Smooth muscle cell (in vitro differentiated cells): ENCODE measurements around the gene GAS6. TPM values are rescaled to one million over a fixed set of nuclear protein-coding genes. Genes with fewer than 3 reads are reported as not detected.

ENCODE experiments used
- DNase-seq: peaks from one replicate; lab custom pipeline; 2025; ENCODE audit not compliant: unreplicated experiment; lab: John Stamatoyannopoulos, UW
- H2AFZ ChIP-seq: fragments of 200-600 bp; sonication (generic); 2 replicates; pipeline ENCODE4 v1.6.0; 2016; ENCODE audit warnings: antibody characterized with exemption, low read depth, mild to moderate bottlenecking
- H3F3A ChIP-seq: fragments of 200-600 bp; sonication (generic); 2 replicates; pipeline ENCODE4 v1.6.0; 2017; ENCODE audit warnings: antibody characterized with exemption, low read depth
- H3K27ac ChIP-seq: fragments of 200-600 bp; sonication (generic); 2 replicates; pipeline ENCODE4 v1.5.1; 2016; ENCODE audit warnings: low read depth, mild to moderate bottlenecking
- H3K27me3 ChIP-seq: fragments of 200-600 bp; sonication (generic); 2 replicates; pipeline ENCODE4 v1.6.1; 2016; ENCODE audit warnings: low read depth, mild to moderate bottlenecking
- H3K36me3 ChIP-seq: fragments of 200-600 bp; sonication (generic); 2 replicates; pipeline ENCODE4 v1.5.1; 2016; ENCODE audit warnings: low read depth
- H3K4me1 ChIP-seq: fragments of 200-600 bp; sonication (generic); 2 replicates; pipeline ENCODE4 v1.5.1; 2016; ENCODE audit warnings: low read depth
- H3K4me2 ChIP-seq: fragments of 200-600 bp; sonication (generic); 2 replicates; pipeline ENCODE4 v1.6.0; 2016; ENCODE audit warnings: mild to moderate bottlenecking
- H3K4me3 ChIP-seq: fragments of 200-600 bp; sonication (generic); 2 replicates; pipeline ENCODE4 v1.5.1; 2016; ENCODE audit warnings: mild to moderate bottlenecking
- H3K79me2 ChIP-seq: fragments of 200-600 bp; sonication (generic); 2 replicates; pipeline ENCODE4 v1.6.0; 2016; ENCODE audit warnings: low read depth, mild to moderate bottlenecking
- H3K9ac ChIP-seq: fragments of 200-600 bp; sonication (generic); 2 replicates; pipeline ENCODE4 v1.6.0; 2016; ENCODE audit warnings: low read depth
- H3K9me3 ChIP-seq: fragments of 200-600 bp; sonication (generic); replicated peaks from 2 replicates; pipeline ENCODE4 v1.5.1; 2016; ENCODE audit warnings: low read depth
- H4K20me1 ChIP-seq: fragments of 200-600 bp; sonication (generic); 2 replicates; pipeline ENCODE4 v1.6.0; 2016; ENCODE audit warnings: low read depth
- WGBS: methylation state at CpG from one replicate; pipeline ENCODE4 v1.1.7; 2016; ENCODE audit warnings: low lambda C conversion rate; 5-methylcytosine and 5-hydroxymethylcytosine counted together
- polyA plus RNA-seq: library from polyadenylated mRNA; unstranded; fragments of >200 nt; fragmentation: Nextera tagmentation; extraction: Ambion mirVana; gene quantifications from 2 replicates; pipeline ENCODE4 v1.2.1, GENCODE V29; 2016
- total RNA-seq: library from RNA; depleted of rRNA; stranded (reverse); fragments of >200 nt; gene quantifications from 2 replicates; pipeline ENCODE4 v1.2.3, GENCODE V29; 2014
- TF ChIP-seq, protein P1 (sequence below): fragments of 200-600 bp; sonication (generic); IDR thresholded peaks from 2 replicates; pipeline ENCODE4 v1.5.1; 2017; ENCODE audit warnings: borderline replicate concordance, mild to moderate bottlenecking, antibody characterized with exemption; ENCODE audit not compliant: insufficient read depth, poor library complexity, severe bottlenecking

GAS6 gene
- total and polyA plus RNA-seq, 2 experiments from 2014 or later, result 21.7 to 45.2 TPM

- H3K4me2 ChIP-seq, result no peak overlapping the region
- H3K9me3 ChIP-seq, result no peaks in the 10 kb centered on the region
- H3K27me3 ChIP-seq, result no peaks in the 10 kb centered on the region
- no peak for DNase-seq
- H3K4me1 ChIP-seq, result no peaks in the 10 kb centered on the region
- H3K27ac ChIP-seq, result no peak overlapping the region
- no peaks in the 10 kb centered on the region for H3K79me2 ChIP-seq
- H3K36me3 ChIP-seq, result no peaks in the 10 kb centered on the region
- H3K9ac ChIP-seq, result no peak overlapping the region
- H3F3A ChIP-seq, result no peaks in the 10 kb centered on the region
- H3K4me3 ChIP-seq, result no peak overlapping the region
- H4K20me1 ChIP-seq, result no peaks in the 10 kb centered on the region
- 95% methylated on average over 4 of the region's 4 CpGs for WGBS
- TF ChIP-seq, protein P1, sequence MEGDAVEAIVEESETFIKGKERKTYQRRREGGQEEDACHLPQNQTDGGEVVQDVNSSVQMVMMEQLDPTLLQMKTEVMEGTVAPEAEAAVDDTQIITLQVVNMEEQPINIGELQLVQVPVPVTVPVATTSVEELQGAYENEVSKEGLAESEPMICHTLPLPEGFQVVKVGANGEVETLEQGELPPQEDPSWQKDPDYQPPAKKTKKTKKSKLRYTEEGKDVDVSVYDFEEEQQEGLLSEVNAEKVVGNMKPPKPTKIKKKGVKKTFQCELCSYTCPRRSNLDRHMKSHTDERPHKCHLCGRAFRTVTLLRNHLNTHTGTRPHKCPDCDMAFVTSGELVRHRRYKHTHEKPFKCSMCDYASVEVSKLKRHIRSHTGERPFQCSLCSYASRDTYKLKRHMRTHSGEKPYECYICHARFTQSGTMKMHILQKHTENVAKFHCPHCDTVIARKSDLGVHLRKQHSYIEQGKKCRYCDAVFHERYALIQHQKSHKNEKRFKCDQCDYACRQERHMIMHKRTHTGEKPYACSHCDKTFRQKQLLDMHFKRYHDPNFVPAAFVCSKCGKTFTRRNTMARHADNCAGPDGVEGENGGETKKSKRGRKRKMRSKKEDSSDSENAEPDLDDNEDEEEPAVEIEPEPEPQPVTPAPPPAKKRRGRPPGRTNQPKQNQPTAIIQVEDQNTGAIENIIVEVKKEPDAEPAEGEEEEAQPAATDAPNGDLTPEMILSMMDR, result no peak
- no peak overlapping the region for H2AFZ ChIP-seq
Measured at GRCh38 chr13:113906571-113906970, 42.7 kb upstream of the GAS6 start.

- DNase-seq, result no peak
- TF ChIP-seq, protein P1, result no peak
- H3K4me3 ChIP-seq, result no peak overlapping the region
- H3K4me1 ChIP-seq, result no peaks in the 10 kb centered on the region
- H3K27me3 ChIP-seq, result no peaks in the 10 kb centered on the region
- no peak overlapping the region for H3K4me2 ChIP-seq
- H4K20me1 ChIP-seq, result no peaks in the 10 kb centered on the region
- no peaks in the 10 kb centered on the region for H3K36me3 ChIP-seq
- no peak overlapping the region for H3K9ac ChIP-seq
- no peaks in the 10 kb centered on the region for H3K79me2 ChIP-seq
- WGBS, result 92% methylated on average over 8 of the region's 8 CpGs
- H3K9me3 ChIP-seq, result no peaks in the 10 kb centered on the region
- H3K27ac ChIP-seq, result no peak overlapping the region
- H3F3A ChIP-seq, result no peaks in the 10 kb centered on the region
- H2AFZ ChIP-seq, result no peak overlapping the region
Measured at GRCh38 chr13:113905942-113906341, 42.1 kb upstream of the GAS6 start.

DNA sequence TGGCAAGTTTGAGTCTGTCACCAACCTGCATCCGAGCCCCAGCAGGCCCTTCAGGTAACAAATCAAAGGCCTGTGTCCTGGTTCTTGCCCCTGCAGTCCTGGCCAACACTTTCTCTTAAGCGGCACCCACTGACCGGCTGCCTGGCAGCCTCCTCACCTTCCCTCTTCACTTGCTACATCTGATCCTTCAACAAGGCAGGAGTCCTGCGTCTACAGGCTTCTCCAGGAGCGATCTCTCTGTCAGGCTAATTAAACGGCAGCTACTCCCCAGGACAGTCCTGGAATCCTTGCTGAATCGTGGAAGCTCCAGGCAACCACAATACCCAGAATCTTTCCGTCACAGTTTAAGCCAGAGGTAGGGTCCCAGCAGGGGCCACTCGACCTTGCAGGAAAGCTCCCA is 41.1 kb upstream of the GAS6 start:
- Histone ChIP-seq H3F3A (no peaks in the 10 kb centered on the region), H3K36me3 (no peaks in the 10 kb centered on the region), H3K27ac (no peak overlapping the region), H3K4me1 (no peaks in the 10 kb centered on the region), H2AFZ (no peak overlapping the region), H3K4me3 (no peak overlapping the region), H4K20me1 (no peaks in the 10 kb centered on the region), H3K27me3 (no peaks in the 10 kb centered on the region), H3K4me2 (no peak overlapping the region), H3K9me3 (no peaks in the 10 kb centered on the region), H3K9ac (no peak overlapping the region), H3K79me2 (no peaks in the 10 kb centered on the region)
- no peak for DNase-seq
- 88% methylated on average over 9 of the region's 9 CpGs for WGBS
- TF ChIP-seq, protein P1, result no peak

DNA sequence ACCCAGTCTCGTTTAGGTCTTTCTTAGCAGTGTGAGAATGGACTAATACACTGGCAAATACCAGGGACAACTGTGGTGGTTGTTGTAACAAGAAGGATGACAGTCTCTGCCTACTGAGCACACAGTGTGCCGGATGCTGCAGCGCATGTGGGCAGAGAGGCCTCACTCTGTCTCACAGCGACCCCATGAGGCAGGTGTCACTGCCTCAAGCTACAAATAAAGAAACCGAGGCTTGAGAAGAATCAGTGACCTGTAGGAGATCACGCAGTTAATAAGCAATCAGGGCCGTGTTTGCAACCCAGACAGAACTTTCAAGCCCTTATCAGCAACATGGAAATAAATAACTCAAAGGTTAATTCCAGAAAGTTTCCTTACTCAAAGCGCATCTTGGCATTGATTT is 40.5 kb upstream of the GAS6 start:
- H3K27ac ChIP-seq, result no peak overlapping the region
- WGBS, result 60% methylated on average over 8 of the region's 8 CpGs
- no peak overlapping the region for H3K9ac ChIP-seq

More for the DNA sequence above, 40.5 kb upstream of the GAS6 start:
- Histone ChIP-seq H2AFZ (no peak overlapping the region), H3K36me3 (no peaks in the 10 kb centered on the region), H3F3A (no peaks in the 10 kb centered on the region), H4K20me1 (no peaks in the 10 kb centered on the region), H3K9me3 (no peaks in the 10 kb centered on the region), H3K79me2 (no peaks in the 10 kb centered on the region), H3K4me1 (no peaks in the 10 kb centered on the region), H3K4me2 (no peak overlapping the region), H3K4me3 (no peak overlapping the region), H3K27me3 (no peaks in the 10 kb centered on the region)
- no peak for DNase-seq
- TF ChIP-seq, protein P1, result peak; percentile 46
